HepG2 (cell line): ENCODE data around the gene PGGT1B. TPM values are rescaled to one million over a fixed set of nuclear protein-coding genes. Genes with fewer than 3 reads are reported as not detected.
A peak's percentile ranks its signal among the peaks of the same experiment; 100 is the strongest.

Experiments
- CREB1 ChIP-seq, 2 experiments: fragments of 450-650 bp in 1 of 2; IDR thresholded peaks; 2 replicates each; pipeline ENCODE4 v1.6.1; 2016 to 2017; ENCODE audit warnings: control low read depth in 1 of 2, mild to moderate bottlenecking in 1 of 2, missing compliant biosample characterization in 1 of 2, missing genetic modification characterization in 1 of 2
- EEA1 ChIP-seq: sonication (generic); formaldehyde crosslinking; IDR thresholded peaks from 2 replicates; pipeline ENCODE4 v1.5.1; 2020; ENCODE audit warnings: mild to moderate bottlenecking, missing genetic modification reagents, borderline replicate concordance
- HNF4A ChIP-seq: sonication (generic); formaldehyde crosslinking; IDR thresholded peaks from 2 replicates; pipeline ENCODE4 v1.4.0; 2020; ENCODE audit warnings: missing genetic modification reagents
- IRF1 ChIP-seq: sonication (generic); formaldehyde crosslinking; IDR thresholded peaks from 2 replicates; pipeline ENCODE4 v1.4.0; 2020; ENCODE audit warnings: low read depth, mild to moderate bottlenecking, missing genetic modification reagents
- PHF20 ChIP-seq: sonication (generic); formaldehyde crosslinking; IDR thresholded peaks from 2 replicates; pipeline ENCODE4 v1.5.0; 2020; ENCODE audit warnings: mild to moderate bottlenecking, missing genetic modification reagents
- POLR2AphosphoS2 ChIP-seq: IDR thresholded peaks from 2 replicates; pipeline ENCODE4 v1.6.1; 2011; ENCODE audit warnings: low read depth, low read length, improper control_type of control experiment
- POLR2AphosphoS5 ChIP-seq: IDR thresholded peaks from 2 replicates; pipeline ENCODE4 v1.6.1; 2012; ENCODE audit warnings: low read depth, low read length
- PRDM15 ChIP-seq: sonication (generic); formaldehyde crosslinking; IDR thresholded peaks from 2 replicates; pipeline ENCODE4 v1.4.0; 2020; ENCODE audit warnings: missing genetic modification reagents
- REL ChIP-seq: sonication (generic); formaldehyde crosslinking; conservative IDR thresholded peaks from 2 replicates; pipeline ENCODE4 v1.8.0; 2022; ENCODE audit warnings: mild to moderate bottlenecking, missing genetic modification reagents, moderate library complexity
- RXRA ChIP-seq: sonication (generic); formaldehyde crosslinking; IDR thresholded peaks from 2 replicates; pipeline ENCODE4 v1.5.1; 2020; ENCODE audit warnings: missing genetic modification reagents
- SIN3A ChIP-seq: IDR thresholded peaks from 2 replicates; pipeline ENCODE4 v1.6.1; 2011; ENCODE audit warnings: low read depth, mild to moderate bottlenecking, control low read depth, low read length, borderline replicate concordance
- STAT6 ChIP-seq: sonication (generic); formaldehyde crosslinking; IDR thresholded peaks from 2 replicates; pipeline ENCODE4 v1.4.0; 2020; ENCODE audit warnings: missing genetic modification reagents, mild to moderate bottlenecking, borderline replicate concordance
- TCF12 ChIP-seq, 2 experiments: fragments of 450-650 bp in 1 of 2; sonication (generic) in 1 of 2; formaldehyde crosslinking in 1 of 2; IDR thresholded peaks; 2 replicates each; pipeline versions ENCODE4 v1.6.1 to v1.8.0; 2017 to 2022; ENCODE audit warnings: antibody characterized with exemption in 1 of 2, mild to moderate bottlenecking in 1 of 2, missing genetic modification reagents in 1 of 2, moderate library complexity in 1 of 2
- TCF7L2 ChIP-seq: IDR thresholded peaks from 2 replicates; pipeline ENCODE4 v1.6.1; 2011; ENCODE audit warnings: mild to moderate bottlenecking, low read depth, low read length, moderate library complexity
- THAP8 ChIP-seq: sonication (generic); formaldehyde crosslinking; IDR thresholded peaks from 2 replicates; pipeline ENCODE4 v1.5.1; 2020; ENCODE audit warnings: missing genetic modification reagents, mild to moderate bottlenecking, borderline replicate concordance
- ZBTB38 ChIP-seq: sonication (generic); formaldehyde crosslinking; IDR thresholded peaks from 2 replicates; pipeline ENCODE4 v1.5.1; 2020; ENCODE audit warnings: mild to moderate bottlenecking, missing genetic modification reagents
- ZEB1 ChIP-seq: IDR thresholded peaks from 2 replicates; pipeline ENCODE4 v1.6.1; 2012; ENCODE audit warnings: mild to moderate bottlenecking, low read depth, inconsistent platforms; ENCODE audit not compliant: insufficient replicate concordance
- ZNF121 ChIP-seq: sonication (generic); formaldehyde crosslinking; IDR thresholded peaks from 2 replicates; pipeline ENCODE4 v1.5.0; 2020; ENCODE audit warnings: mild to moderate bottlenecking, missing genetic modification reagents
- ZNF563 ChIP-seq: sonication (generic); formaldehyde crosslinking; IDR thresholded peaks from 2 replicates; pipeline ENCODE4 v1.8.0; 2022; ENCODE audit warnings: mild to moderate bottlenecking, moderate library complexity, missing genetic modification reagents
- ZNF652 ChIP-seq: IDR thresholded peaks from 2 replicates; pipeline ENCODE4 v1.6.1; 2016; ENCODE audit warnings: low read depth, borderline replicate concordance
- ZNF740 ChIP-seq: sonication (generic); formaldehyde crosslinking; IDR thresholded peaks from 2 replicates; pipeline ENCODE4 v1.4.0; 2020; ENCODE audit warnings: missing genetic modification reagents
- ZNF850 ChIP-seq: sonication (generic); formaldehyde crosslinking; conservative IDR thresholded peaks from 2 replicates; pipeline ENCODE4 v1.9.0; 2021; ENCODE audit warnings: mild to moderate bottlenecking, missing genetic modification reagents
- polyA plus RNA-seq, 8 experiments: library from polyadenylated mRNA; depleted of rRNA in 3 of 8; stranded (reverse) in 7 of 8; unstranded in 1 of 8; fragments of >200 nt; fragmentation: Illumina TruSeq in 4 of 8; extraction: Trizol in 4 of 8; gene quantifications; 2 replicates each; pipeline versions ENCODE4 v1.2.1 to v1.2.3, GENCODE V29; 2011 to 2016; ENCODE audit warnings: low read depth in 4 of 8, missing spikeins in 1 of 8, mixed read lengths in 1 of 8; ENCODE audit not compliant: insufficient read depth in 1 of 8
- total RNA-seq, 5 experiments: library from RNA; depleted of rRNA; stranded (reverse); fragments of >200 nt; fragmentation: Illumina TruSeq; extraction: Trizol; gene quantifications; 2 replicates each; pipeline ENCODE4 v1.2.3, GENCODE V29; 2016; ENCODE audit warnings: low read depth in 1 of 5

PGGT1B gene
- total and polyA plus RNA-seq, 2 of the 13 experiments (the other 11 are each of a cell fraction or from before 2014, with no cell fraction given), result 2.4 to 42.7 TPM

GRCh38 chr5:115241881-115242642 is 20.6 kb downstream of the PGGT1B start (continued):
- TF ChIP-seq HNF4A (CRISPR knock-in tag) (peak; percentile 93), PRDM15 (CRISPR knock-in tag) (no peak), SIN3A (no peak), TCF7L2 (no peak), ZNF740 (CRISPR knock-in tag) (no peak), ZBTB38 (no peak), ZNF652 (peak; percentile 87), IRF1 (CRISPR knock-in tag) (no peak), REL (CRISPR knock-in tag) (no peak), POLR2AphosphoS2 (no peak), EEA1 (CRISPR knock-in tag) (no peak), STAT6 (CRISPR knock-in tag) (no peak), TCF12 (IDR thresholded peaks at IDR 0.05) (no peak), TCF12 (CRISPR knock-in tag; IDR thresholded peaks at IDR 0.05) (no peak), POLR2AphosphoS5 (no peak), CREB1 (IDR thresholded peaks at IDR 0.05) (no peak), CREB1 (CRISPR knock-in tag; IDR thresholded peaks at IDR 0.05) (peak; percentile 53; the same call in 1 of the 2 replicates), PHF20 (CRISPR knock-in tag) (no peak), ZNF850 (CRISPR knock-in tag) (no peak), ZNF563 (no peak), ZNF121 (CRISPR knock-in tag) (no peak), RXRA (CRISPR knock-in tag) (no peak), THAP8 (CRISPR knock-in tag) (no peak), ZEB1 (no peak)
